MM.1S (cell line): ENCODE measurements around the gene XIST.

ENCODE experiments used
- CTCF ChIP-seq: fragments of 300-600 bp; sonication (generic); IDR thresholded peaks from 2 replicates; pipeline ENCODE4 v1.5.1; 2016; ENCODE audit warnings: antibody characterized with exemption, low read length, mixed read lengths
- EZH2 ChIP-seq: fragments of 300-600 bp; sonication (generic); optimal IDR thresholded peaks from 2 replicates; pipeline ENCODE3; 2017; ENCODE audit warnings: low read depth, mild to moderate bottlenecking, antibody characterized with exemption, low read length, mixed read lengths

GRCh38 chrX:73841337-73841736 lies 11.2 kb downstream of the XIST start:
- TF ChIP-seq CTCF (no peak), EZH2 (no peak)
